Measurements from ENCODE around the gene TLX2.

TLX2 gene

DNA sequence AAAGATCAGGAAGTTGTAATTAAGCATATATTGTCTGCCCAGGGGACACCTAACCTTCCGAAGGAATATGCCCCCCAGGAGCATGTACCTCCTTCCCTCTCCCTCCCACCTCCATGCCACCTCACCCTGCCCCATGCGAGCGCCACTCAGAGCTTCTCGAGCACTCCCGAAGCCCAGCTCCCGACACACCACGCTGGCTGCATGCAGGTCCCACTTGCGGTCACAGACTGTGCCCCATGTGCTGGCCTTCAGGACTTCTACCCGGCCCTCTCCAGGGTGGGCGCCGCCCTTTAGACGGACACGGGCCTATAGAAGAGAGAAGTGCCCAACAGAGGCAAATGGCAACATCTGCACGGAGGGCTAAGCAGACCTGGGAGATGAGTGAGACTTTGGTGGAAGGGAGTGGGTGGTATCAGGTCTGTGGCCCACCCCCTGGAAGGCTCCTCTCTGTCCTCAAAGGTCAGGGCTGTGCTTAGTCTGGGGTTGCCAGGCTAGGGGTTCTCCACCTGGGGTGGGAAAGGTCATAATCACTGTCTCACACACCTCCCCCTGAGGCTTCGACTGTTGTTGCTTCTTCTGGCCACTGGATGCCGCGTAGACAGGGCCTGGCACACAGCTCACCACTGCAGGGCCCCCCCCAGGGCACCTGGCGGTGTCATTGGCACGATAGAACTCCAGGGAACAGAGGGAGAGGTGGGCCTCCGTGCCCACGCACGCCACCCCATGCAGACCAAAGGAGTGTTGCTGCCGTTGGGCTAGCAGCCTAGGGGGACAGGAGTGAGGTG, 22.1 kb downstream of the TLX2 start:
- DNase-seq: no peak

- DNase-seq: no peak
Observed at GRCh38 chr2:74537140-74537539, 22.9 kb downstream of the TLX2 start.

- no peak for DNase-seq
Observed at GRCh38 chr2:74538881-74539339, 24.7 kb downstream of the TLX2 start.

DNA sequence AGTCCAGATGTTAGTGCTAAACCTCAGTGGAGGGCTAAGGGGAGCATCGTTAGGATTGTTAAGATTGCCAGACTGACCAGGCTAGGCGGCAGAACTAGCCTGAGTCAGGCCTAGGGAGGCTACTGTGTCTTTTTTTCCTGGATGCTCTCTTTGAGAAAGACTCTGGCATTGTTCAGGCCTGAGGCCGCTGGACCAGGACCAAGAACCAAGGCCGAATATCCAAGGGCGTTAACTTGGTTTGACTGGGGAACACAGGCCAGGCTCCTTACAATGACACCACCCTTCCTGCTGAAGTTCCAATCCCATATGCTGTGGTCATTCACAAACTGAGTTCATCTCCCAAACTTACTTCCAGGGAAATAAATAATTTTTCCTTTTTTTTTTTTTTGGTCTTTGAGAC, 26.0 kb downstream of the TLX2 start:
- no peak for DNase-seq

DNA sequence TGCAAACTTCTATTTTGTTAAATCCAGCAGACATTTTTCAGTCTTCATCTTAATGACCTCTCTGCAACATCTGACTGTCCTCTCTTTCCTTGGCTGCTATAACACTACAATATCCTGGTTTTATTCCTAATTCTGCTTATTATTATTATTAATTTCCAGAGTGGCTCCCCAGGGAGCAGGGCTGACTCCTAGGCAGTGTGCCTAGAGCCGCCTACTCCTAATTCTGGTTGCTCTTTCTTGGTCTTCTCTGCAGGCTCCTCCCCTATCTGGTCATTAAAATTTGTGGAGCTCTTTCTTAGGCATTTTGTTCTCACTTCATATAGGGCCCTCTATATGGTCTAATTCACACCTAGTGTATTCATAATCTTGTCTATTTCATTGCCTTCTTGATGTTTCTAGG, 28.7 kb downstream of the TLX2 start:
- no peak for DNase-seq

DNA sequence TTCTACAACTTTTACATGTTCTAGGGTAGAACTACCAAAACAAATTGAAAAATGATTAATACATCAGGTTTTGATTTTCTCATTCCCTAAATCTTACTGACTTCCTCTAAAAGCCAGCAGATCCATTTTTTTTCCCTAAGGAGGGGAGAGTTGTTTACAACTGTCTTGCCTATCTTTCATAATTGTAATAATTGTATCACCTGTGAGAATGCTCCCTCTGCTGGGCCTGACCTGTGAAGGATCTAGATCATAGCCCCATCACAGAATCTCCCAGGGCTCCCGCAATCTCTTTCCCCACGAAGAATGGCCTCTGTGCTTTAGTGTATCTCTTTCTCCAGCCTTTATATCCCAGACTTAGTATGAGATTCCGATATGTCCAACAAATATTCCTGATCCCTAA, 30.4 kb downstream of the TLX2 start:
- peak; percentile 38 for DNase-seq

- no peak for DNase-seq
Observed at GRCh38 chr2:74546004-74546403, 31.8 kb downstream of the TLX2 start.

- DNase-seq: no peak
Observed at GRCh38 chr2:74548285-74548899, 34.1 kb downstream of the TLX2 start.

- DNase-seq: no peak
Observed at GRCh38 chr2:74548900-74549826, 34.9 kb downstream of the TLX2 start.

GRCh38 chr2:74550231-74550630, 36.0 kb downstream of the TLX2 start:
- DNase-seq: no peak

- no peak for DNase-seq
Observed at GRCh38 chr2:74551530-74551929, 37.3 kb downstream of the TLX2 start.

DNA sequence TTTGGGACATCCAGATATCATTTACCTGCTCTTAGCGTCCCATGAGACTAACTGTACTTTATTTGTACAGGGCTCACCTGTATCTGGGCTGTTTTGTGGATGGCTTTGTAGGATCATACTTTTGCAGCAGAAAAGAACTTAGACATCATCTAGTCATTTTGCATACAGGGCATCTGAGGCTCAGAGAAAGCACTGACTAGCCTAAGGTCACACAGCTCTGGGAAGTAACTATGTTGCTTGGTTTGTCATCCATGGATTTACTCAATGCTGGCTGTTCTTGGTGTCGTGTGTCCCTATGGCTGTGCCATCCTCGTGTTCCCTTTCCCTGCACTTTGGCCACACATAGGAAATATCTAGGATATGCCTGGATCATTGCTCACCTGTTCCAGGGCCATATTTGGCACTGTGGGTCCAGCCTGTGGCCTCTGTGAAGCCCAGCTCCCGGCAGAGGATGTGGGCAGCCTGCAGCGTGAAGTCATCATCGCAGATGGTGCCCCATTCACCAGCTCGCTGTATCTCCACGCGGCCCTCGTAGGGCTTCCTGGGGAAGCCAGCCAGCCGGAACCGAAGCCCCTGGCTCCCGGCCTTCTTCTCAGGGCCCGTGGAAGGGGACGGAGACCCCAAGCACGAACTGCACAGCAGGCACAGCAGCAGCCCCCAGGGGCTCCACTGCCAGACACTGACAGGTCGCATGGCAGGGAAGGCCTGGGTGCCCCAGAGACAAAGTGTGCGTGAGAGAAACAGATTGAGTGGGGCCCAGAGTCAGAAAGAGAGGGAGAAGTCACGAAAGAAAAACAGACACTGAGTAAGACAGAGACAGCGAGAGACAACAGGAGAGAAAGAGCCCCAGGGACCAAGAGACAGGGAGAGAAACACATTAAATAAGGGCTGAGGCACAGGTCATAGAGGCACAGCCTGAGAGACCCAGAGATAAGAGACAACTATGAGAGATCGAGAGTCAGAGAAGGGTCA, 38.0 kb downstream of the TLX2 start:
- DNase-seq: no peak

GRCh38 chr2:74552914-74553811, 38.9 kb downstream of the TLX2 start:
- DNase-seq: no peak

- DNase-seq: peak; percentile 89
Observed at GRCh38 chr2:74553892-74554819, 39.9 kb downstream of the TLX2 start, which contains the start of the genes DOK1 and LOXL3. Gene DOK1, plus strand, starts transcription at chr2:74554720. Its CDS starts 35 bp downstream, at chr2:74554755. Gene LOXL3, minus strand, starts transcription at chr2:74553942. Its CDS starts 1,308 bp downstream, at chr2:74552634.

DNA sequence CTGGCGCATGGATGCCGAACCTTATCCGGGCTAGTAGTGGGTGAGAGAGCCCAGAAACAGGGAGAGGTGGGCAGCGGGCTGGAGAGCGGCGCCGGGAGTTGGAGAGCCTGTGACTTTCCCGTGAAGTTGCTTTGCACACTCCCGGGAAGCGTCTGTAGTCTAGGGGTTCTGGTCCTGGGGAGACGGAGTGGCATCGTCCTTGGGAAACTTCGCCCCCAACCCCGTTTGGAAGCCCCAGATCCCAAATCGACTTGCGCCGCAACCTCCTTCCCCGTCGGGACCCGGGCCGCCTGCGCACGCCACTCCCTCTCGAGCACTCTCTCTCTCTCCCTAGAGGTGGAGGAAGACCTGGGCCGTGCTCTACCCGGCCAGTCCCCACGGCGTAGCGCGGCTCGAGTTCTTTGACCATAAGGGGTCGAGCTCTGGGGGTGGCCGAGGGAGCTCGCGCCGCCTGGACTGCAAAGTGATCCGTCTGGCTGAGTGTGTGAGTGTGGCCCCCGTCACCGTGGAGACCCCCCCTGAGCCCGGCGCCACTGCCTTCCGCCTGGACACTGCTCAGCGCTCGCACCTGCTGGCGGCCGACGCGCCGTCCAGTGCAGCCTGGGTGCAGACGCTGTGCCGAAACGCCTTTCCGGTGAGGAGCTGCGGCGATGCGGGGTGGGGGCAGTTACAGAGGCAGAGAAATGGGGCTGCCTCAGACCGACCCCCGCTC, 40.7 kb downstream of the TLX2 start:
- peak; percentile 61 for DNase-seq

GRCh38 chr2:74555610-74556103, 41.4 kb downstream of the TLX2 start:
- DNase-seq: no peak

DNA sequence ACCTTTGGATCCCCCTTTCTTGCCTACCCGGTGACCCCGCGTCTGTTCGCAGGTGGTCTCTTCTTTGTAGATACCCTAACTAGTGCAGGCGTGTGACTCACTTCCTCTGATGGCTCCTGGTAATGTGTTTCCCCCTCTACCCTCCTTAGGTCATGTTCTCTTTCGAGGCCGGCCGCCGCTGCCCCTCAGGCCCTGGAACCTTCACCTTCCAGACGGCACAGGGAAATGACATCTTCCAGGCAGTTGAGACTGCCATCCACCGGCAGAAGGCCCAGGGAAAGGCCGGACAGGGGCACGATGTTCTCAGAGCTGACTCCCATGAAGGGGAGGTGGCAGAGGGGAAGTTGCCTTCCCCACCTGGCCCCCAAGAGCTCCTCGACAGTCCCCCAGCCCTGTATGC, 41.9 kb downstream of the TLX2 start:
- no peak for DNase-seq

DNA sequence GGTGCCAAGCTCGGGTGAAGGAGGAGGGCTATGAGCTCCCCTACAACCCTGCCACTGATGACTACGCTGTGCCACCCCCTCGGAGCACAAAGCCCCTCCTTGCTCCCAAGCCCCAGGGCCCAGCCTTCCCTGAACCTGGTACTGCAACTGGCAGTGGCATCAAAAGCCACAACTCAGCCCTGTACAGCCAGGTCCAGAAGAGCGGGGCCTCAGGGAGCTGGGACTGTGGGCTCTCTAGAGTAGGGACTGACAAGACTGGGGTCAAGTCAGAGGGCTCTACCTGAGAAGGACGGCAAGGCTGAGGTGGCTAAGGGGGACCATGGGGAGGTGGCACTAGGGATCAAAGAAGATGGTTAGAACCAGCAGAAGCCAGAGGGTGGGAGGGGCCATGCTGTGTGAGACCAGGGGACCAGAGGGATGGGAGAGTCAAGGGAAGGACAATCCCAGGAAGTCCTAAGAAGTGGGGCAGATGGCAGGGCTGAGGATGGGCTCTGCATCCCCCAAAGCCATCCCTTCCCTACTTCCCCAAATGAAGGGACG, 42.7 kb downstream of the TLX2 start:
- DNase-seq: no peak

Measured in CD4-positive, alpha-beta T cell treated with Interleukin-6 for 4 hours (primary cell).